Fibroblast of skin of left biceps (primary cell): ENCODE measurements around the gene OGT.
"Not testable (repeated sequence)": the region's sequence is repeated elsewhere in the genome, so short reads cannot be mapped to it uniquely, and the experiment has no call there.

Source experiments
- DNase-seq, 2 experiments: peaks; one replicate each; pipeline ENCODE4 v3.0.0-alpha.2; 2013; ENCODE audit warnings: low read depth in 2 of 2

The OGT gene

GRCh38 chrX:71532753-71533425, at the start of gene OGT:
Gene OGT (plus strand): TSS chrX:71533104. CDS start chrX:71533300, 196 bp downstream.
- DNase-seq: peak; percentile 92 to 94

DNA sequence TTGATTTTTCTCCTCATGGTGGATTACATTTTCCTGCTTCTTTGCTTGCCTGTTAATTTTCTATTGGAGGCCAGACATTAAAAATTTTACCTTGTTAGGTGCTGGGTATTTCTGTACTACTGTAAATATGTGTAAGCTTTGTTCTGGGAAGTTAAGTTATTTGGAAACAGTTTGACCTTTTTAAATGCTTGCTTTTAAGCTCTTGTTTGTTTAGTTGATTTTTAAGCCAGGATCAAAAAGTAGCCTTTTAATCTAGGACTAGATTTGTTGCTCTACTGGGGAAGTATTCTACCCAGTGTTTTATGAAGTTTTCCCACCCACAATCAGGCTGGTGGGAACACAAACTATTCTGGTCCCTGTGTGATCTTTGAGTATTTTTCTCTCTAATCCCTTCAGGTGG, 45.1 kb upstream of the OGT start:
- DNase-seq: no peak

DNA sequence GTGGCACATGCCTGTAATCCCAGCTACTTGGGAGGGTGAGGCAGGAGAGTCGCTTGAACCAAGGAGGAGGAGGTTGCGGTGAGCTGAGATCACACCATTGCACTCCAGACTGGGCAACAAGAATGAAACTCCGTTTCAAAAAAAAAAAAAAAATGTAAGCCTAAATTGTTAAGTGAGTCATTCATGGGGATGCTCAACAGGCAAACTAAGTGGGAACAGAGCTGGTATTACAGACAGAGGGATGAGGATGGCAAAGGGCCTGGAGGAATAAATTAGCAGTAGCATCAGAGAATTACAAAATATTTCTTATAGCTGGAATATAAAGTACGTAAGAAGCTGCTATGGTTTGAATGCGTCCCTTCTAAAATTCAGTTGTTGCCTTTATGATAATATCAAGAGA, 43.4 kb upstream of the OGT start:
- DNase-seq: no peak

GRCh38 chrX:71492231-71493065, 40.5 kb upstream of the OGT start:
- DNase-seq: no peak

DNA sequence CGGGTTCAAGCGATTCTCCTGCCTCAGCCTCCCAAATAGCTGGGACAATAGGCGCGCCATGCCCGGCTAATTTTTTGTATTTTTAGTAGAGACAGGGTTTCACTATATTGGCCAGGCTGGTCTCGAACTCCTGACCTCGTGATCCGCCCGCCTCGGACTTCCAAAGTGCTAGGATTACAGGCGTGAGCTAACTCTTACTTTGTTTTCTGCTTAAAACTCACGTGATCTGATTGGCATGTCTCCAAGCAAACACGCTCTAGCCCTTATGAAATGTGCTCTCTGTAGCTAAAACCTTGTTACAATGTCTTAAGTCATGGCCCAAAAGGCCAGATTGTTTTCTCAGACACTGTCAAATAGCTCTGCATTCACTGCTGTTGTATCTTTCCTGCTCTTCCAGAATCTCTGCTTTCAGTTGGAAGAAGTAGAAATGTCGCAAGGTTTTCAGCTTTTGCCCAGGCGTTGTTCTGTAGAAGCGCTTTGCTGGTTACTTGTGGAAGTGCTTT, 39.7 kb upstream of the OGT start:
- no peak for DNase-seq

- DNase-seq: not testable (repeated sequence)
Measured at GRCh38 chrX:71495979-71496378, 36.9 kb upstream of the OGT start.

DNA sequence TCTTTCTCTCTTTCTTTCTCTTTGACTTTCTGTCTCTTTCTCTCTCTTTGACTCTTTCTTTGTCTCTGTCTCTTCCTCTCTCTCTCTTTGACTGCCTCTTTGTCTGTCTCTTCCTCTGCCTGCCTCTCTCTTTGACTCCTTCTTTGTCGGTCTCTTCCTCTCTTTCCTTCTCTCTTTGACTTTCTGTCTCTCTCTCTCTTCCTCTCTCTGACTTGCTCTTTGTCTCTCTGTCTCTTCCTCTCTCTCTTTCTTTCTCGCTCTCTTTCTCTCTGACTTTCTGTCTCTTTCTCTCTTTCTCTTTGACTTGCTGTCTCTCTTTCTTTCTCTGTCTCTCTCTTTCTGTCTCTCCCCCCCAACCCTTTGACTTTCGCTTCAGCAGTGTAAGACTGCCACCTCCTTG, 36.4 kb upstream of the OGT start:
- DNase-seq: no peak

GRCh38 chrX:71502080-71502479, 30.8 kb upstream of the OGT start:
- DNase-seq: not testable (repeated sequence)

DNA sequence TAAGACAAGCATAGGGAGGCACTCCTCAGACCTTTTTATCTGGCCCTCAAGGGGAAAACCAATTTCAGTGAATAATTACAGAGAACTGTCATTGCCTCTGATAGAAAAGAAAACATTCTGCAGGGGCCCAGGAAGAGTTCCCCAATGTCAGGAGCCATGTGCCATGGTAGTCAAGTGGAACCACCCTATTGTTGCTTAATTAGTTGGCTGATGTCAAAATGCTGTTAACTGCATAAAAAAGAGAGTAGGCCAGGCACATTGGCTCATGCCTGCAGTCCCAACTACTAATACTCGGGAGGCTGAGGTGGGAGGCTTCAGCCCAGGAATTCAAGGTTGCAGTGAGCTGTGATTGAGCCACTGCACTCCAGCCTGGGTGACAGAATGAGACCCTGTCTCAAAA, 28.6 kb upstream of the OGT start:
- no peak for DNase-seq

GRCh38 chrX:71509289-71509688, 23.6 kb upstream of the OGT start:
- no peak for DNase-seq

DNA sequence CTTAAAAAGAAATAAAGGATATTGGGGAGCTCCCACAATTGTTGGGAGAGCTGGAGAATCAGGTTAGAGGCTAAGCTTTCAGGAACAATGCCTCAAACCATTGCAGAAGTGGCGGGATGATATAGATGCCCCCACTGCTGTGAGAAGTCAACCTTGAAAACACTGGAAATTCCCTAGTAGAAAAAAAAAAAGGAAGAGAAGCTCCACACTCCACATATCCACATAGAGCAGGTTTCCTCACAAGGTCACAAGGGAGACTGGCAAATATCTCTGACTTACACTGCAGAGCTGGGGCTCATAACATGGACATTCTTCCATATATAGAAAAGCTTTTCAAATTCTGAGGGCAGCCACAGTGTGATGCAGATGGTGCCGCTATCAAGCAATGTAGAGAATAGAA, 22.7 kb upstream of the OGT start:
- no peak for DNase-seq

- not testable (repeated sequence) for DNase-seq
Measured at GRCh38 chrX:71513731-71514130, 19.2 kb upstream of the OGT start.

- no peak for DNase-seq
Measured at GRCh38 chrX:71514367-71515037, 18.4 kb upstream of the OGT start.

DNA sequence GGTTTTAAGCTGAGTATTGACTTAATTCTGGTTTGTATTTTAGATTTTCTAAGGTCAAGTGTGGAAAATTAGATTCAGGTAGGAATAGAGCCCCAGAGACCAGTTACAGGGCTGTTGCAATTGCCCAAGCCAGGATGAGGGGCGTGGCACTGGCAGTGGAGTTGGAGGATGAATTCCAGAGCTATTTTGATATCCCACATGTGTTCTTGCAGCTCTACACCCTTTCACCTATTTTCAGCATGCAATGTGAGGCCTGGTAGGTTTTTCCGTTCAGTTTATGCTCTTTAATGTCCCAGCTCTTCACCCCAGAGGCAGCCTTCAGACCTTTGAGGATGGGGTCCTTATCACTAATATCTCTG, 17.9 kb upstream of the OGT start:
- no peak for DNase-seq

GRCh38 chrX:71525316-71525715, 7.6 kb upstream of the OGT start:
- no peak for DNase-seq

- DNase-seq: no peak
Measured at GRCh38 chrX:71532078-71532752, 689 bp upstream of the OGT start.

GRCh38 chrX:71533516-71533850, 579 bp downstream of the OGT start:
- DNase-seq: no peak

GRCh38 chrX:71533851-71534561, 1.1 kb downstream of the OGT start:
- no peak for DNase-seq

- DNase-seq: no peak
Measured at GRCh38 chrX:71534773-71535544, 2.1 kb downstream of the OGT start.

DNA sequence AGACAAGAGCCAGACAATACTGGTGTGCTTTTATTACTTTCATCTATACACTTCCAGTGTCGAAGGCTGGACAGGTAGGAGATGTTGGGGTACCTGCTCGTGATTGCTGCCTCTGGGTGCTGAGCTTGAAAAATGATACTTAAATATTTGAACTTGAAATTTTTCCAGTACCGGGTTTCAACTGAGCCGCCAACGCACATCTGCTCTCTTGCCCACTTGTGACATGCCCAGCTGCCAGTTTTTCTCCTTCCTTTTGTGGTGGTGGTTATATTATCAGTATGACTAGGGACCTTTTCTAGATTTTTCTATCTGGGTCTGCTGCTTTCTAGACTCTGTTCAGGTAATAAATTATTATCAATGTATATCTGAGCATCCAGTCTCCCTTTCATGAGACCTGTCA, 3.4 kb downstream of the OGT start:
- DNase-seq: no peak

DNA sequence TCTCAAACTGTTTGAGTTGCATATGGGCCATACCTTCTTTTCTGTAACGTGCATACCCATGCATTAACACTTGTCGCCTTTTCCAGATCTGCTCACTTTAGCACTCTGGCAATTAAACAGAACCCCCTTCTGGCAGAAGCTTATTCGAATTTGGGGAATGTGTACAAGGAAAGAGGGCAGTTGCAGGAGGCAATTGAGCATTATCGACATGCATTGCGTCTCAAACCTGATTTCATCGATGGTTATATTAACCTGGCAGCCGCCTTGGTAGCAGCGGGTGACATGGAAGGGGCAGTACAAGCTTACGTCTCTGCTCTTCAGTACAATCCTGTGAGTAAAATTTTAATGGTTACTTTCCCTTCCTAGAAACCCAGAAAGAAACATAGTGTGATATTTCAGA, 4.8 kb downstream of the OGT start:
- DNase-seq: no peak
